SKM-1 treated with dmso at 0.1 percent for 144 hours (cell line): Measurements from ENCODE around the gene AARS2.
"Not testable (repeated sequence)": the region's sequence is repeated elsewhere in the genome, so short reads cannot be mapped to it uniquely, and the experiment has no call there.

Experiments
- DNase-seq: peaks from one replicate; lab custom pipeline; 2025; ENCODE audit not compliant: unreplicated experiment; lab: John Stamatoyannopoulos, UW

AARS2 gene

GRCh38 chr6:44332585-44332984 is 19.4 kb upstream of the AARS2 start:
- no peak for DNase-seq

GRCh38 chr6:44329858-44330257 is 16.7 kb upstream of the AARS2 start:
- DNase-seq: no peak

GRCh38 chr6:44328203-44328602 is 15.1 kb upstream of the AARS2 start:
- not testable (repeated sequence) for DNase-seq

GRCh38 chr6:44327760-44328159 is 14.6 kb upstream of the AARS2 start:
- no peak for DNase-seq

GRCh38 chr6:44327096-44327495 is 13.9 kb upstream of the AARS2 start:
- DNase-seq: no peak

GRCh38 chr6:44321210-44321609 is 8.1 kb upstream of the AARS2 start:
- no peak for DNase-seq

GRCh38 chr6:44317136-44317631 is 4.0 kb upstream of the AARS2 start:
- DNase-seq: not testable (repeated sequence)

- no peak for DNase-seq
These were observed 3.3 kb upstream of the AARS2 start for GRCh38 chr6:44316481-44316880.

GRCh38 chr6:44315951-44316350 is 2.8 kb upstream of the AARS2 start:
- no peak for DNase-seq

- peak; percentile 9 for DNase-seq
These were observed 2.4 kb upstream of the AARS2 start for GRCh38 chr6:44315516-44315915.

GRCh38 chr6:44314657-44315056 is 1.5 kb upstream of the AARS2 start:
- DNase-seq: not testable (repeated sequence)

GRCh38 chr6:44311767-44312166 is 1.4 kb downstream of the AARS2 start:
- no peak for DNase-seq

- DNase-seq: no peak
These were observed 1.8 kb downstream of the AARS2 start for GRCh38 chr6:44311304-44311703.

GRCh38 chr6:44310241-44310640 is 2.9 kb downstream of the AARS2 start:
- no peak for DNase-seq

- no peak for DNase-seq
These were observed 3.5 kb downstream of the AARS2 start for GRCh38 chr6:44309631-44310030.

- DNase-seq: no peak
These were observed 4.1 kb downstream of the AARS2 start for GRCh38 chr6:44309092-44309491.

GRCh38 chr6:44307217-44307616 is 5.9 kb downstream of the AARS2 start:
- no peak for DNase-seq

- DNase-seq: no peak
These were observed 6.4 kb downstream of the AARS2 start for GRCh38 chr6:44306710-44307109.

- DNase-seq: no peak
These were observed 7.9 kb downstream of the AARS2 start for GRCh38 chr6:44305200-44305725.

- DNase-seq: peak; percentile 56
These were observed 8.6 kb downstream of the AARS2 start for GRCh38 chr6:44304282-44305199.

GRCh38 chr6:44303842-44304241 is 9.3 kb downstream of the AARS2 start:
- DNase-seq: no peak

GRCh38 chr6:44302856-44303255 is 10.3 kb downstream of the AARS2 start:
- no peak for DNase-seq
